ENCODE data around the gene IL1RAP. TPM values are rescaled to one million over a fixed set of nuclear protein-coding genes. Genes with fewer than 3 reads are reported as not detected.

IL1RAP gene
- total RNA-seq, 4 donors from 2014 or later: 30.7 to 44.5 (median 32.1) TPM

DNA sequence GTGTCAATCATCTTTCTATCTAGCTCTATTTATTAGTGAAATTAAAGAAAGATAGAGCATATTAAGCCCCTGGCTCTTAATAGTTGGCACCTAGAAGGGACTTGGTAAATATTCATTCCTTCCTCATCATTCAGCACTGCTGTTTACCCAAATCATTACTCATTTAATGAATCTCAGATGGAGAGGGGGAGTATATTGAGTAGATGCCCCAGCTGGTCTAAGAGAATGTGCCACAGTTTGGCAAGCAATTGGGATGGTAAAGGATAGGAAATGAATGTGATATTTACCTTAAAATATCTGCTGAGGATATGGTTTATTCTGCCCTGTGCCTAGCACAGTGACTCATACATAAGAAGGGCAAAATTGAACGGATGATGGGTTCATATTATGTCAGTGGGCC, 6.0 kb downstream of the IL1RAP start:
- Histone ChIP-seq H3K4me1 (peaks cover 0 to 34% (median 12%) of the 10 kb centered on the region in 3 donors), H3K27me3 (no peaks in the 10 kb centered on the region), H3K9me3 (no peaks in the 10 kb centered on the region), H3K27ac (no peak overlapping the region), H3K36me3 (peaks cover 0 to 14% (median 5%) of the 10 kb centered on the region in 3 donors), H3K4me3 (no peak overlapping the region)
- no peak for TF ChIP-seq POLR2A (IDR thresholded peaks at IDR 0.05)
- TF ChIP-seq, protein P1, sequence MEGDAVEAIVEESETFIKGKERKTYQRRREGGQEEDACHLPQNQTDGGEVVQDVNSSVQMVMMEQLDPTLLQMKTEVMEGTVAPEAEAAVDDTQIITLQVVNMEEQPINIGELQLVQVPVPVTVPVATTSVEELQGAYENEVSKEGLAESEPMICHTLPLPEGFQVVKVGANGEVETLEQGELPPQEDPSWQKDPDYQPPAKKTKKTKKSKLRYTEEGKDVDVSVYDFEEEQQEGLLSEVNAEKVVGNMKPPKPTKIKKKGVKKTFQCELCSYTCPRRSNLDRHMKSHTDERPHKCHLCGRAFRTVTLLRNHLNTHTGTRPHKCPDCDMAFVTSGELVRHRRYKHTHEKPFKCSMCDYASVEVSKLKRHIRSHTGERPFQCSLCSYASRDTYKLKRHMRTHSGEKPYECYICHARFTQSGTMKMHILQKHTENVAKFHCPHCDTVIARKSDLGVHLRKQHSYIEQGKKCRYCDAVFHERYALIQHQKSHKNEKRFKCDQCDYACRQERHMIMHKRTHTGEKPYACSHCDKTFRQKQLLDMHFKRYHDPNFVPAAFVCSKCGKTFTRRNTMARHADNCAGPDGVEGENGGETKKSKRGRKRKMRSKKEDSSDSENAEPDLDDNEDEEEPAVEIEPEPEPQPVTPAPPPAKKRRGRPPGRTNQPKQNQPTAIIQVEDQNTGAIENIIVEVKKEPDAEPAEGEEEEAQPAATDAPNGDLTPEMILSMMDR (IDR thresholded peaks at IDR 0.05): no peak
- no peak for DNase-seq
- intact Hi-C loops (cut with DNase I): no loop called here
- 54 to 63% methylated on average over 1 of the region's 1 CpG for WGBS, 2 donors

DNA sequence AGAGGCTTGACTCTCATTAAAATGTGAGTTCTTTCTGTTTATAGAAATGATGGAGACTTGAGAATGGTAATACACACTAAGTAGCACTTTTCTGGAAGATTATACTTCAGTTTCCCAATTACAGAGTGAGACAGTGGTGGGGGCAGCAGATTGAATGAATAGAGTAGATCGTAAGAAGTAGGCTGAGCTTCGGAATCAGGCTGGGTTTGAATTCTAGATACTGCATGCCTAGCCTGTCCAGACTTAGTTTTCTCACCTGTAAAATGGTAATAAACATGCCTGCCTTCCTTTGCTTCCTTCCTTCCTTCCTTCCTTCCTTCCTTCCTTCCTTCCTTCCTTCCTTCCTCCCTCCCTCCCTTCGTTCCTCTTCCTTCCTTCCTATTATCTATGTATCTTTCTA, 8.1 kb downstream of the IL1RAP start:
- no peak for TF ChIP-seq POLR2A (IDR thresholded peaks at IDR 0.05)
- TF ChIP-seq, protein P1 (IDR thresholded peaks at IDR 0.05): no peak
- Histone ChIP-seq H3K27ac (no peak overlapping the region), H3K4me3 (no peak overlapping the region), H3K27me3 (no peaks in the 10 kb centered on the region), H3K4me1 (peaks cover 0 to 24% (median 2%) of the 10 kb centered on the region in 3 donors), H3K9me3 (no peaks in the 10 kb centered on the region), H3K36me3 (peaks cover 0 to 14% (median 5%) of the 10 kb centered on the region in 3 donors)
- DNase-seq: no peak
- WGBS, 2 donors: 66 to 86% methylated on average over 3 of the region's 3 CpGs
- intact Hi-C loops (cut with DNase I): no loop called here

GRCh38 chr3:190522621-190523222, 8.8 kb downstream of the IL1RAP start:
- Histone ChIP-seq H3K9me3 (no peaks in the 10 kb centered on the region), H3K36me3 (peaks cover 0 to 14% (median 5%) of the 10 kb centered on the region in 3 donors), H3K27me3 (no peaks in the 10 kb centered on the region), H3K4me3 (no peak overlapping the region), H3K4me1 (peaks cover 0 to 22% (median 4%) of the 10 kb centered on the region in 3 donors), H3K27ac (no peak overlapping the region)
- intact Hi-C loops (cut with DNase I): no loop called here
- TF ChIP-seq, protein P1 (IDR thresholded peaks at IDR 0.05): no peak
- no peak for TF ChIP-seq POLR2A (IDR thresholded peaks at IDR 0.05)
- no peak for DNase-seq

DNA sequence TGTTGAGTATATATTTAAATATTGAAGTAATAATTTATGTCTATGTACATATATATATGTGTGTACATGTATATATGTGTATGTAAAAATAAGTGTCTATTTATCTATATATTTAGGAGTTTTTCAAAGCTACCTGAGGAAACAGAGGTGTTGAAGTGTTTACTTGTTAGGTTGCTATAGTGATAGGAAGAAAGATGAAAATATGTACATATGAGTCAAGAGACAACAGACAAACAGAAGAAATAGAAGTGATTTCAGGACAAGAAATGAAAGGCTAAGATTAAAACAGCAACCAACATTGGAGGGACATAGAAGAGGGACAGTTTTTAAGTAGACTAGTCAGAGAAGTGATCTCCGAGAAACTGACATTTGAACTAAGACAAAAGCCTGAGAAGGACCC, 11.1 kb downstream of the IL1RAP start:
- H3K4me1 ChIP-seq: peaks cover 0 to 18% (median 4%) of the 10 kb centered on the region in 3 donors
- no peak for DNase-seq
- no peak overlapping the region for H3K4me3 ChIP-seq
- no peaks in the 10 kb centered on the region for H3K9me3 ChIP-seq
- intact Hi-C loops (cut with DNase I): no loop called here
- WGBS, 2 donors: 88 to 100% methylated on average over 1 of the region's 1 CpG
- H3K36me3 ChIP-seq: peaks cover 4 to 16% (median 5%) of the 10 kb centered on the region in 3 donors
- no peak overlapping the region for H3K27ac ChIP-seq
- no peak for TF ChIP-seq POLR2A (IDR thresholded peaks at IDR 0.05)
- TF ChIP-seq, protein P1 (IDR thresholded peaks at IDR 0.05): no peak
- H3K27me3 ChIP-seq: no peaks in the 10 kb centered on the region

- Histone ChIP-seq H3K27ac (no peak overlapping the region), H3K9me3 (no peaks in the 10 kb centered on the region), H3K36me3 (peaks cover 3 to 11% (median 4%) of the 10 kb centered on the region in 3 donors), H3K4me3 (no peak overlapping the region), H3K27me3 (no peaks in the 10 kb centered on the region), H3K4me1 (peaks cover 0 to 25% (median 4%) of the 10 kb centered on the region in 3 donors)
- intact Hi-C loops (cut with DNase I): no loop called here
- 79 to 83% methylated on average over 2 of the region's 2 CpGs for WGBS, 2 donors
- TF ChIP-seq, protein P1 (IDR thresholded peaks at IDR 0.05): no peak
- TF ChIP-seq POLR2A (IDR thresholded peaks at IDR 0.05): no peak
- no peak for DNase-seq
Observed at GRCh38 chr3:190525634-190526033, 11.7 kb downstream of the IL1RAP start.
